H1 (cell line): ENCODE measurements around the gene COX6A1. TPM values are rescaled to one million over a fixed set of nuclear protein-coding genes. Genes with fewer than 3 reads are reported as not detected.

Experiments
- CTCF ChIA-PET: fragments of 300-600 bp; sonication (Branson Sonifier 250); formaldehyde crosslinking; loops from one replicate; lab custom pipeline; 2021; ENCODE audit not compliant: partially characterized antibody; lab: Charles Lee
- POLR2A ChIA-PET: fragments of 300-600 bp; sonication (Branson Sonifier 250); formaldehyde crosslinking; loops from one replicate; lab custom pipeline; 2021; ENCODE audit warnings: inconsistent platforms; ENCODE audit not compliant: partially characterized antibody; lab: Charles Lee
- DNase-seq, 2 experiments: peaks; one replicate each; pipeline versions ENCODE4 v3.0.0 to v3.0.0-alpha.2; 2010 to 2022; ENCODE audit warnings: low spot score in 2 of 2, low read depth in 1 of 2, mixed read lengths in 1 of 2
- FAIRE-seq: peaks from 2 replicates; lab custom pipeline; 2011; peaks lifted over from hg19 to GRCh38; lab: Jason Lieb, UNC
- H2AFZ ChIP-seq: 2 replicates; pipeline ENCODE4 v1.8.1; 2012; ENCODE audit warnings: low read length, inconsistent platforms
- H2AK5ac ChIP-seq: 2 replicates; pipeline ENCODE4 v1.6.1; 2013; ENCODE audit warnings: low read depth, low read length
- H2BK120ac ChIP-seq: replicated peaks from 2 replicates; pipeline ENCODE3; 2013; ENCODE audit warnings: low read depth, low read length, inconsistent platforms
- H2BK12ac ChIP-seq: 2 replicates; pipeline ENCODE4 v1.6.1; 2013; ENCODE audit warnings: low read depth, low read length
- H2BK15ac ChIP-seq: 2 replicates; pipeline ENCODE4 v1.6.1; 2013; ENCODE audit warnings: low read length
- H2BK20ac ChIP-seq: 2 replicates; pipeline ENCODE4 v1.6.1; 2013; ENCODE audit warnings: low read length
- H2BK5ac ChIP-seq: 2 replicates; pipeline ENCODE4 v1.6.1; 2013; ENCODE audit warnings: low read depth, low read length
- H3K14ac ChIP-seq: 2 replicates; pipeline ENCODE4 v1.6.1; 2013; ENCODE audit warnings: inconsistent platforms; ENCODE audit not compliant: insufficient read length
- H3K18ac ChIP-seq: 2 replicates; pipeline ENCODE4 v1.6.1; 2013; ENCODE audit warnings: low read length; ENCODE audit errors: extremely low read depth
- H3K23ac ChIP-seq: 2 replicates; pipeline ENCODE4 v1.6.1; 2013; ENCODE audit warnings: inconsistent platforms; ENCODE audit not compliant: insufficient read length
- H3K23me2 ChIP-seq: 2 replicates; pipeline ENCODE4 v1.6.1; 2013; ENCODE audit warnings: low read depth, low read length
- H3K27ac ChIP-seq: 2 replicates; pipeline ENCODE4 v1.6.1; 2011; ENCODE audit warnings: low read depth, low read length, inconsistent platforms
- H3K27me3 ChIP-seq, 4 experiments: replicated peaks in 1 of 4; 1 replicate in 1 of 4; 2 replicates in 3 of 4; pipeline versions ENCODE4 v1.6.1 to v1.8.1; 2011 to 2013; ENCODE audit warnings: low read length in 3 of 4, mild to moderate bottlenecking in 3 of 4, inconsistent platforms in 2 of 4, mixed read lengths in 2 of 4, moderate library complexity in 1 of 4; ENCODE audit not compliant: control insufficient read depth in 3 of 4, insufficient read depth in 3 of 4; ENCODE audit errors: extremely low read depth in 1 of 4
- H3K36me3 ChIP-seq, 4 experiments: 2 replicates each; pipeline versions ENCODE4 v1.6.1 to v1.8.1; 2011 to 2013; ENCODE audit warnings: mild to moderate bottlenecking in 4 of 4, low read length in 3 of 4, moderate library complexity in 2 of 4, control low read depth in 1 of 4, inconsistent platforms in 1 of 4; ENCODE audit not compliant: insufficient read depth in 4 of 4, control insufficient read depth in 2 of 4
- H3K4ac ChIP-seq: replicated peaks from 2 replicates; pipeline ENCODE3; 2013; ENCODE audit warnings: low read length, low read depth, mixed read lengths, inconsistent platforms; ENCODE audit not compliant: insufficient read length
- H3K4me1 ChIP-seq, 4 experiments: replicated peaks in 1 of 4; 1 replicate in 1 of 4; 2 replicates in 3 of 4; pipeline versions ENCODE4 v1.6.1 to v1.8.1; 2011 to 2013; ENCODE audit warnings: low read length in 3 of 4, inconsistent platforms in 2 of 4, mixed read lengths in 1 of 4; ENCODE audit not compliant: insufficient read depth in 4 of 4, control insufficient read depth in 3 of 4
- H3K4me2 ChIP-seq, 2 experiments: 2 replicates each; pipeline versions ENCODE4 v1.6.1 to v1.8.1; 2011 to 2013; ENCODE audit warnings: low read depth in 2 of 2, low read length in 2 of 2, control low read depth in 1 of 2, inconsistent platforms in 1 of 2, mild to moderate bottlenecking in 1 of 2; ENCODE audit not compliant: insufficient read depth in 1 of 2
- H3K4me3 ChIP-seq, 4 experiments: fragments of 200-600, 300-600 bp in 1 of 4; sonication (generic), shearing (Covaris generic), sonication (Bioruptor Twin) in 1 of 4; 2 replicates each; pipeline versions ENCODE4 v1.5.1 to v1.8.1; 2011 to 2016; ENCODE audit warnings: low read length in 4 of 4, low read depth in 3 of 4, control low read depth in 2 of 4, inconsistent platforms in 2 of 4, mild to moderate bottlenecking in 2 of 4, mixed read lengths in 1 of 4, moderate library complexity in 1 of 4; ENCODE audit not compliant: insufficient read depth in 2 of 4; ENCODE audit errors: extremely low read depth in 1 of 4
- H3K56ac ChIP-seq: replicated peaks from 2 replicates; pipeline ENCODE3; 2013; ENCODE audit warnings: low read depth, mild to moderate bottlenecking, mixed read lengths, low read length, inconsistent platforms; ENCODE audit not compliant: insufficient read length
- H3K79me1 ChIP-seq: 2 replicates; pipeline ENCODE4 v1.6.1; 2013; ENCODE audit warnings: low read depth, low read length, control low read depth
- H3K79me2 ChIP-seq, 2 experiments: 2 replicates each; pipeline versions ENCODE4 v1.6.1 to v1.8.1; 2012 to 2013; ENCODE audit warnings: low read length in 2 of 2, mild to moderate bottlenecking in 2 of 2, inconsistent platforms in 1 of 2; ENCODE audit not compliant: insufficient read depth in 2 of 2, control insufficient read depth in 1 of 2
- H3K9ac ChIP-seq, 4 experiments: replicated peaks in 1 of 4; 1 replicate in 1 of 4; 2 replicates in 3 of 4; pipeline versions ENCODE4 v1.6.1 to v1.8.1; 2011 to 2013; ENCODE audit warnings: low read depth in 3 of 4, low read length in 3 of 4, control low read depth in 2 of 4, mild to moderate bottlenecking in 2 of 4, moderate library complexity in 2 of 4, inconsistent platforms in 1 of 4; ENCODE audit errors: extremely low read depth in 1 of 4
- H3K9me3 ChIP-seq, 2 experiments: 2 replicates each; pipeline versions ENCODE4 v1.6.1 to v1.8.1; 2012 to 2013; ENCODE audit warnings: mild to moderate bottlenecking in 2 of 2, moderate library complexity in 2 of 2, control low read depth in 1 of 2, inconsistent platforms in 1 of 2, low read depth in 1 of 2, low read length in 1 of 2, mixed read lengths in 1 of 2; ENCODE audit not compliant: insufficient read depth in 2 of 2
- H4K20me1 ChIP-seq, 2 experiments: replicated peaks in 1 of 2; 2 replicates each; pipeline versions ENCODE3 to v1.8.1; 2011 to 2013; ENCODE audit warnings: inconsistent platforms in 2 of 2, low read length in 2 of 2, mild to moderate bottlenecking in 1 of 2; ENCODE audit not compliant: insufficient read depth in 2 of 2, control insufficient read depth in 1 of 2
- H4K5ac ChIP-seq: 2 replicates; pipeline ENCODE4 v1.6.1; 2013; ENCODE audit warnings: low read length, low read depth, mixed read lengths, inconsistent platforms; ENCODE audit not compliant: insufficient read length
- H4K8ac ChIP-seq: 2 replicates; pipeline ENCODE4 v1.8.0; 2013; ENCODE audit warnings: mild to moderate bottlenecking, moderate library complexity, low read length, inconsistent platforms; ENCODE audit not compliant: insufficient read depth; ENCODE audit errors: extremely low read depth
- H4K91ac ChIP-seq: replicated peaks from 2 replicates; pipeline ENCODE3; 2013; ENCODE audit warnings: low read length, mixed read lengths, inconsistent platforms; ENCODE audit not compliant: insufficient read length
- POLR2AphosphoS5 ChIP-seq: IDR thresholded peaks from 2 replicates; pipeline ENCODE4 v1.6.1; 2011; ENCODE audit warnings: low read depth, low read length
- TCF12 ChIP-seq: IDR thresholded peaks from 2 replicates; pipeline ENCODE4 v1.6.1; 2011; ENCODE audit warnings: low read depth, mild to moderate bottlenecking, low read length
- WGBS, 2 experiments: shearing (Covaris generic) in 1 of 2; methylation state at CpG; one replicate each; pipeline versions ENCODE4 v1.1.6 to v1.1.7; 2013 to 2015; ENCODE audit warnings: low lambda C conversion rate in 2 of 2, mixed read lengths in 2 of 2, inconsistent platforms in 1 of 2, low coverage in 1 of 2, missing lambda C conversion rate in 1 of 2; ENCODE audit not compliant: insufficient replicate concordance in 2 of 2, insufficient coverage in 1 of 2, insufficient read length in 1 of 2; ENCODE audit errors: extremely low coverage in 1 of 2, missing lambda C conversion rate in 1 of 2; 5-methylcytosine and 5-hydroxymethylcytosine counted together
- polyA plus RNA-seq, 7 experiments: library from polyadenylated mRNA; depleted of rRNA in 3 of 7; stranded (reverse) in 5 of 7; unstranded in 2 of 7; fragments of >200 nt in 5 of 7; fragments of 200-250 nt in 2 of 7; gene quantifications; 1 replicate in 5 of 7; 2 replicates in 1 of 7; 4 replicates in 1 of 7; pipeline versions ENCODE4 v1.2.1 to v1.2.3, GENCODE V29; 2011 to 2013; ENCODE audit warnings: missing spikeins in 2 of 7, mixed read lengths in 2 of 7
- total RNA-seq: library from RNA; stranded (reverse); fragmentation: NEBNext Ultra II Directional; extraction: Animal tissue kit (Norgen Biotek cat#: 25700); gene quantifications from 2 replicates; pipeline ENCODE4 v1.2.1, GENCODE V29; 2021
- TF ChIP-seq, protein P1 (sequence below): IDR thresholded peaks from 2 replicates; pipeline ENCODE4 v1.6.1; 2011; ENCODE audit warnings: low read depth, mild to moderate bottlenecking, low read length; ENCODE audit not compliant: insufficient read depth

The COX6A1 gene
- total and polyA plus RNA-seq, 2 of the 8 experiments (the other 6 are each of a cell fraction or from before 2014, with no cell fraction given) = 437 to 2,792 TPM

DNA sequence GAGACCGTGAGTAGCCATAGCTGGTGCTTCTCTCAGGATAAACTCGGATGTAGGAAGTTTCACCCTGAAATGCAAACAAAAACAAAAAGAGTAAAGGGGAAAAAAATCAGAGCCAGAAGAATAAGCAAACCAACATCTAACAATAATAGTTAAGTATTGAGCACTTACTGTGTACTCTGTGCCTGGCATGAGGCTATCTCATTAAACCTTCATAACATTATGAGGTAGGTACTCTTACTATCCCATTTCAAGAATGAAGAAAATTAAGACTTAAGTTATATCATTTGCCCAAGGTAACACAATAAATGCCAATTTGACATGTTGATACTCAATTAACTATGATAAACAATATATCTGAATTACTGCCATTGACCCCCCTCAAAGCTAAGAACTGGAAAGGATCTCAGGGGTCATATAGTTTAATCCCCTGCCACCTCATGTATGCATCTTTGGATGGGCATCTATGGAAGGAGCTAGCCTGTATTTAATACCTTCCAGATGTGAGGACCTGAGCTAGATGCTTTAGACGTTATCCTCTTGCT lies 24.3 kb downstream of the COX6A1 start:
- Histone ChIP-seq H3K36me3 (peaks cover 47 to 87% (median 71%) of the 10 kb centered on the region in 4 experiments), H3K79me1 (peaks cover 3% of the 10 kb centered on the region), H3K9me3 (no peaks in the 10 kb centered on the region), H3K9ac (no peak overlapping the region), H3K27ac (no peak overlapping the region), H2BK15ac (no peak overlapping the region), H4K5ac (no peak overlapping the region), H3K18ac (no peak overlapping the region), H4K91ac (no peak overlapping the region), H3K56ac (no peak overlapping the region), H2AFZ (no peak overlapping the region), H3K4ac (no peak overlapping the region), H2BK5ac (no peak overlapping the region), H4K8ac (no peak overlapping the region), H3K4me1 (no peaks in the 10 kb centered on the region; a peak in 1 of 7 replicates), H3K23me2 (no peaks in the 10 kb centered on the region), H2BK12ac (no peak overlapping the region), H3K79me2 (peaks cover 0 to 30% of the 10 kb centered on the region in 2 experiments; a peak in 2 of 4 replicates), H2AK5ac (no peak overlapping the region), H4K20me1 (peaks cover 8 to 19% of the 10 kb centered on the region in 2 experiments), H3K27me3 (no peaks in the 10 kb centered on the region), H2BK120ac (no peak overlapping the region), H3K4me3 (no peak overlapping the region), H3K14ac (no peak overlapping the region), H3K23ac (no peak overlapping the region), H2BK20ac (no peak overlapping the region), H3K4me2 (no peak overlapping the region)
- CTCF ChIA-PET = interaction anchor here (1.1 to 9.3 kb wide), 5 partner anchors 8 to 126 kb away, joined by 3 to 152 read pairs (median 4); partner anchors contain the start of gene COX6A1
- POLR2A ChIA-PET = interaction anchor here (0.6 to 18.7 kb wide), 10 partner anchors 10 to 304 kb away, joined by 3 to 365 read pairs (median 4); partner anchors contain the start of genes COQ5, GATC and TRIAP1
- FAIRE-seq (no peak), DNase-seq (no peak)
- TF ChIP-seq POLR2AphosphoS5 = peak; percentile 50; the same call in 1 of the 2 replicates
- TF ChIP-seq TCF12 = no peak
- TF ChIP-seq, protein P1, sequence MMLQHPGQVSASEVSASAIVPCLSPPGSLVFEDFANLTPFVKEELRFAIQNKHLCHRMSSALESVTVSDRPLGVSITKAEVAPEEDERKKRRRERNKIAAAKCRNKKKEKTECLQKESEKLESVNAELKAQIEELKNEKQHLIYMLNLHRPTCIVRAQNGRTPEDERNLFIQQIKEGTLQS = no peak
- 95% methylated on average over 3 of the region's 3 CpGs; no CpG with 5 or more reads in 1 of the 2 experiments for WGBS, 2 experiments
